ENCODE data around the gene PIGV.

PIGV gene

DNA sequence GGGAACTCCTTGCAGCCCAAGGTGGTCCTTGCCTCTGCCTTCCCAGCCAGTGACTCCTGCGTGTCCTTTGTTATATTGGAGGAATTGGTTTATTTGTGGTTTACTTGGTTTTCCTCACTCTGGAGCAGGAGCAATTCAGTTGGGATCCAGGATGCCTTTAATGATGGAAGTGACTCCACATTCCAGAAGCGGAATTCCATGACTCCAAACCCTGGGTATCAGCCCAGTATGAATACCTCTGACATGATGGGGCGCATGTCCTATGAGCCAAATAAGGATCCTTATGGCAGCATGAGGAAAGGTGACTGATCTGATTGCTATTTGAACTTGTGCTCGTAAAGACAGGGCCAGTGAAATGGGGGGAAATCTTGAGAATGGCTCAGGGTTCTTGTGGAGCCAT, 15.1 kb upstream of the PIGV start:
- DNase-seq (ENCODE audit: extremely low read depth, low read depth) = peak; percentile 70
- TF ChIP-seq, protein P1, sequence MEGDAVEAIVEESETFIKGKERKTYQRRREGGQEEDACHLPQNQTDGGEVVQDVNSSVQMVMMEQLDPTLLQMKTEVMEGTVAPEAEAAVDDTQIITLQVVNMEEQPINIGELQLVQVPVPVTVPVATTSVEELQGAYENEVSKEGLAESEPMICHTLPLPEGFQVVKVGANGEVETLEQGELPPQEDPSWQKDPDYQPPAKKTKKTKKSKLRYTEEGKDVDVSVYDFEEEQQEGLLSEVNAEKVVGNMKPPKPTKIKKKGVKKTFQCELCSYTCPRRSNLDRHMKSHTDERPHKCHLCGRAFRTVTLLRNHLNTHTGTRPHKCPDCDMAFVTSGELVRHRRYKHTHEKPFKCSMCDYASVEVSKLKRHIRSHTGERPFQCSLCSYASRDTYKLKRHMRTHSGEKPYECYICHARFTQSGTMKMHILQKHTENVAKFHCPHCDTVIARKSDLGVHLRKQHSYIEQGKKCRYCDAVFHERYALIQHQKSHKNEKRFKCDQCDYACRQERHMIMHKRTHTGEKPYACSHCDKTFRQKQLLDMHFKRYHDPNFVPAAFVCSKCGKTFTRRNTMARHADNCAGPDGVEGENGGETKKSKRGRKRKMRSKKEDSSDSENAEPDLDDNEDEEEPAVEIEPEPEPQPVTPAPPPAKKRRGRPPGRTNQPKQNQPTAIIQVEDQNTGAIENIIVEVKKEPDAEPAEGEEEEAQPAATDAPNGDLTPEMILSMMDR (IDR thresholded peaks at IDR 0.05; ENCODE audit: low read depth, low read length, missing control alignments) = no peak
- H3K4me3 ChIP-seq (replicated peaks; ENCODE audit: low read depth, low read length) = no peak overlapping the region

DNA sequence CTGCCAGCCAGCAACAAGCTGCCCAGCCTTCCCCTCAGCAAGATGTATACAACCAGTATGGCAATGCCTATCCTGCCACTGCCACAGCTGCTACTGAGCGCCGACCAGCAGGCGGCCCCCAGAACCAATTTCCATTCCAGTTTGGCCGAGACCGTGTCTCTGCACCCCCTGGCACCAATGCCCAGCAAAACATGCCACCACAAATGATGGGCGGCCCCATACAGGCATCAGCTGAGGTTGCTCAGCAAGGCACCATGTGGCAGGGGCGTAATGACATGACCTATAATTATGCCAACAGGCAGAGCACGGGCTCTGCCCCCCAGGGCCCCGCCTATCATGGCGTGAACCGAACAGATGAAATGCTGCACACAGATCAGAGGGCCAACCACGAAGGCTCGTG, 13.3 kb upstream of the PIGV start:
- TF ChIP-seq, protein P1 (IDR thresholded peaks at IDR 0.05; ENCODE audit: low read depth, low read length, missing control alignments) = no peak
- no peak for DNase-seq (ENCODE audit: extremely low read depth, low read depth)
- H3K4me3 ChIP-seq (replicated peaks; ENCODE audit: low read depth, low read length) = no peak overlapping the region

DNA sequence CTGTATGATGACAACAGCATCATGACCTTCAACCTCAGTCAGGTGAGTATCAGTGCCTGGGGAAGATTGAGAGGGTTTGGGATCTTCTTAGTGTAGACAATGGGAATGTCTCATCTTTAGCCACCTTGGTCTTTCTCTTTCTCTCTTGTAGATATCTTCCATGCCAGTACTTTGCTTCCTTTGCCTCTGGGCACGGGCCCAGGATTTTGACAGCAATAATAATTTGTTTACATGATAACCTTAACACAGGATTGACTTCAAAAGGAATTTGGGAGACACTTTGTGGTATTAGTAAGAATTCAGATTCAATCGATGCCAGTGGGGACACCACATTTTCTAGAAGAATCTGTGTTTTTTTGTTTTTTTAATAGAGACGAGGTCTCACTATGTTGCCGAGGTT, 12.1 kb upstream of the PIGV start:
- DNase-seq (ENCODE audit: extremely low read depth, low read depth) = no peak
- H3K4me3 ChIP-seq (replicated peaks; ENCODE audit: low read depth, low read length) = no peak overlapping the region
- TF ChIP-seq, protein P1 (IDR thresholded peaks at IDR 0.05; ENCODE audit: low read depth, low read length, missing control alignments) = no peak

DNA sequence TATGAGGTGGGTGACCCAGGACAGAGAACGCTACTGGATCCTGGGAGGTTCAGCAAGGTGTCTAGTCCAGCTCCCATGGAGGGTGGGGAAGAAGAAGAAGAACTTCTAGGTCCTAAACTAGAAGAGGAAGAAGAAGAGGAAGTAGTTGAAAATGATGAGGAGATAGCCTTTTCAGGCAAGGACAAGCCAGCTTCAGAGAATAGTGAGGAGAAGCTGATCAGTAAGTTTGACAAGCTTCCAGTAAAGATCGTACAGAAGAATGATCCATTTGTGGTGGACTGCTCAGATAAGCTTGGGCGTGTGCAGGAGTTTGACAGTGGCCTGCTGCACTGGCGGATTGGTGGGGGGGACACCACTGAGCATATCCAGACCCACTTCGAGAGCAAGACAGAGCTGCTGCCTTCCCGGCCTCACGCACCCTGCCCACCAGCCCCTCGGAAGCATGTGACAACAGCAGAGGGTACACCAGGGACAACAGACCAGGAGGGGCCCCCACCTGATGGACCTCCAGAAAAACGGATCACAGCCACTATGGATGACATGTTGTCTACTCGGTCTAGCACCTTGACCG, 8.6 kb upstream of the PIGV start:
- TF ChIP-seq, protein P1 (IDR thresholded peaks at IDR 0.05; ENCODE audit: low read depth, low read length, missing control alignments) = no peak
- no peak overlapping the region for H3K4me3 ChIP-seq (replicated peaks; ENCODE audit: low read depth, low read length)
- DNase-seq (ENCODE audit: extremely low read depth, low read depth) = no peak

DNA sequence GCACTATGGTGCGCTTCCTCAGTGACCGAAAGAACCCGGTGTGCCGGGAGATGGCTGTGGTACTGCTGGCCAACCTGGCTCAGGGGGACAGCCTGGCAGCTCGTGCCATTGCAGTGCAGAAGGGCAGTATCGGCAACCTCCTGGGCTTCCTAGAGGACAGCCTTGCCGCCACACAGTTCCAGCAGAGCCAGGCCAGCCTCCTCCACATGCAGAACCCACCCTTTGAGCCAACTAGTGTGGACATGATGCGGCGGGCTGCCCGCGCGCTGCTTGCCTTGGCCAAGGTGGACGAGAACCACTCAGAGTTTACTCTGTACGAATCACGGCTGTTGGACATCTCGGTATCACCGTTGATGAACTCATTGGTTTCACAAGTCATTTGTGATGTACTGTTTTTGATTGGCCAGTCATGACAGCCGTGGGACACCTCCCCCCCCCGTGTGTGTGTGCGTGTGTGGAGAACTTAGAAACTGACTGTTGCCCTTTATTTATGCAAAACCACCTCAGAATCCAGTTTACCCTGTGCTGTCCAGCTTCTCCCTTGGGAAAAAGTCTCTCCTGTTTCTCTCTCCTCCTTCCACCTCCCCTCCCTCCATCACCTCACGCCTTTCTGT, 7.3 kb upstream of the PIGV start:
- H3K4me3 ChIP-seq (replicated peaks; ENCODE audit: low read depth, low read length) = no peak overlapping the region
- TF ChIP-seq, protein P1 (IDR thresholded peaks at IDR 0.05; ENCODE audit: low read depth, low read length, missing control alignments) = no peak
- DNase-seq (ENCODE audit: extremely low read depth, low read depth) = no peak

DNA sequence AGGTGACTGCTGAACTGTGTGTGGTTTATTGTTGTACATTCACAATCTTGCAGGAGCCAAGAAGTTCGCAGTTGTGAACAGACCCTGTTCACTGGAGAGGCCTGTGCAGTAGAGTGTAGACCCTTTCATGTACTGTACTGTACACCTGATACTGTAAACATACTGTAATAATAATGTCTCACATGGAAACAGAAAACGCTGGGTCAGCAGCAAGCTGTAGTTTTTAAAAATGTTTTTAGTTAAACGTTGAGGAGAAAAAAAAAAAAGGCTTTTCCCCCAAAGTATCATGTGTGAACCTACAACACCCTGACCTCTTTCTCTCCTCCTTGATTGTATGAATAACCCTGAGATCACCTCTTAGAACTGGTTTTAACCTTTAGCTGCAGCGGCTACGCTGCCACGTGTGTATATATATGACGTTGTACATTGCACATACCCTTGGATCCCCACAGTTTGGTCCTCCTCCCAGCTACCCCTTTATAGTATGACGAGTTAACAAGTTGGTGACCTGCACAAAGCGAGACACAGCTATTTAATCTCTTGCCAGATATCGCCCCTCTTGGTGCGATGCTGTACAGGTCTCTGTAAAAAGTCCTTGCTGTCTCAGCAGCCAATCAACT, 6.4 kb upstream of the PIGV start:
- TF ChIP-seq, protein P1 (IDR thresholded peaks at IDR 0.05; ENCODE audit: low read depth, low read length, missing control alignments) = no peak
- DNase-seq (ENCODE audit: extremely low read depth, low read depth) = no peak
- H3K4me3 ChIP-seq (replicated peaks; ENCODE audit: low read depth, low read length) = no peak overlapping the region
